ENCODE results near the gene ASIC4.

ASIC4 gene

DNA sequence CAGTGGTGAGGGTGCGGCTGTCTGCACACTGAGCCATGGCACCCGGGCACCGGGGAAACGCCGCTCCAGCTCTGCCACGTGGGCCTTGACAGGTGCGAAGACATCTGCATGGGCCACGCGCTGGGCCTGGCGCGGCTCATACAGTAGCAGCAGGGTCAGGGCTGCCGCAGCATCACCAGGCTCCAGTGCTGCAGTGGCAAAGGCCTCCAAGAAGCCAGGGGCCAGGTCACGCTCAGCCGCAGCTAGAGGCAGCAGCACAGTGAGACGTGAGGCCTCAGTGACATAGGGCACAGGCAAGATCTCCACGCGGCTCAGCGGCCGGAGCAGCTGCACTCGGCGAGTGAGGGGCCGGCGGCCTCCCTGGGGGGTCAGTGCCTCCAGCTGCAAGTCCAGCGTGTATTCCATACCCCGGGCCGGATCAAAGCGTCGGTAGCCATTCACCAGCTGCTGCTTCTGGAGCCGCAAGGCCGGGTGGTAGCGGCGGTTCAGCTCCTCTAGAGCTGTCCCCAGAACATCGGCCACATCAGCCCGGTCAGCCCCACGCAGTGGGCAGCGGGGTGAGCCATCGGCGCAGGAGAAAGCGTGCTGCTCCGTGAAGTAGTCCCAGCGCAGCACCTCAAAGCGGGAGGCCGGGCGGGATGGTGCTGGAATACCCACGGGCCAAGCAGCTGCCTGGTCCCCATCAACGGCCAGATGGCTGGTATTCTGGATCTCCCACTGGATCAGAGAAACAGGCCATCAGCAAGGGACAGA is 25.8 kb downstream of the ASIC4 start:
- DNase-seq (ENCODE audit: extremely low read depth, low read depth) = no peak
- H3K4me3 ChIP-seq (replicated peaks; ENCODE audit: low read depth, low read length) = no peak overlapping the region
- TF ChIP-seq, protein P1, sequence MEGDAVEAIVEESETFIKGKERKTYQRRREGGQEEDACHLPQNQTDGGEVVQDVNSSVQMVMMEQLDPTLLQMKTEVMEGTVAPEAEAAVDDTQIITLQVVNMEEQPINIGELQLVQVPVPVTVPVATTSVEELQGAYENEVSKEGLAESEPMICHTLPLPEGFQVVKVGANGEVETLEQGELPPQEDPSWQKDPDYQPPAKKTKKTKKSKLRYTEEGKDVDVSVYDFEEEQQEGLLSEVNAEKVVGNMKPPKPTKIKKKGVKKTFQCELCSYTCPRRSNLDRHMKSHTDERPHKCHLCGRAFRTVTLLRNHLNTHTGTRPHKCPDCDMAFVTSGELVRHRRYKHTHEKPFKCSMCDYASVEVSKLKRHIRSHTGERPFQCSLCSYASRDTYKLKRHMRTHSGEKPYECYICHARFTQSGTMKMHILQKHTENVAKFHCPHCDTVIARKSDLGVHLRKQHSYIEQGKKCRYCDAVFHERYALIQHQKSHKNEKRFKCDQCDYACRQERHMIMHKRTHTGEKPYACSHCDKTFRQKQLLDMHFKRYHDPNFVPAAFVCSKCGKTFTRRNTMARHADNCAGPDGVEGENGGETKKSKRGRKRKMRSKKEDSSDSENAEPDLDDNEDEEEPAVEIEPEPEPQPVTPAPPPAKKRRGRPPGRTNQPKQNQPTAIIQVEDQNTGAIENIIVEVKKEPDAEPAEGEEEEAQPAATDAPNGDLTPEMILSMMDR (IDR thresholded peaks at IDR 0.05; ENCODE audit: low read depth, low read length, missing control alignments) = no peak

- TF ChIP-seq, protein P1 (IDR thresholded peaks at IDR 0.05; ENCODE audit: low read depth, low read length, missing control alignments) = no peak
- H3K4me3 ChIP-seq (replicated peaks; ENCODE audit: low read depth, low read length) = no peak overlapping the region
- DNase-seq (ENCODE audit: extremely low read depth, low read depth) = no peak
Observed at GRCh38 chr2:219540784-219541504, 26.7 kb downstream of the ASIC4 start.

DNA sequence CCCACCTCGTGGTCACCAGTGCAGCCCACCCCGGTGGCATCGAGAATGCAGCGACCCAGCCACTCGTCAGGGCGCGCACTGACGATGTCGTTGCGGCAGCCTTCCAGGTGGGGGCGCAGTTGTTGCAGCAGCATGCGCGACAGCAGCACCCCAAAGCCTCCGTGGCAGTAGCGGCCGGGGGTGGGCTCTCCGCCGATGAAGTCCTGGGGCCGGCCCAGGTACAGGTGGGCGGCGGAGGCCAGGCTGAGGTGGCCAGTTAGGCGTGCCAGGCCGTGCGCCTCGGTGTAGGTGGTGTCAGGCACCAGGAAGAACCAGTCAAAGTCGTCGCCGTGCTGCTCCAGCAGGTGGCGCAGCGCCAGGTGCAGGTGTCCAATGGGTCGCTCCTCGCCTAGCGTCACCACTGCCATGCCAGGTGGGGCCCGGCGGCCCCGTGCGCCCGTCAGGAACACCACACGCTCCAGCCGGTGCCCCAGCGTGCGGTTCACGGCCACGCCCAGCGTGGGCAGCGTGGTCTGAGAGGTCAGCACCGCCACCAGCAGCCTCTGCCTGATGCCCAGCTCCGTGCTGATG is 27.4 kb downstream of the ASIC4 start:
- TF ChIP-seq, protein P1 (IDR thresholded peaks at IDR 0.05; ENCODE audit: low read depth, low read length, missing control alignments) = peak; percentile 80
- peak overlapping the region; percentile 73; the same call in 1 of the 2 replicates for H3K4me3 ChIP-seq (replicated peaks; ENCODE audit: low read depth, low read length)
- no peak for DNase-seq (ENCODE audit: extremely low read depth, low read depth)

GRCh38 chr2:219542931-219543595 is 28.8 kb downstream of the ASIC4 start:
- TF ChIP-seq, protein P1 (IDR thresholded peaks at IDR 0.05; ENCODE audit: low read depth, low read length, missing control alignments) = no peak
- no peak for DNase-seq (ENCODE audit: extremely low read depth, low read depth)
- H3K4me3 ChIP-seq (replicated peaks; ENCODE audit: low read depth, low read length) = peak overlapping the region; percentile 73

DNA sequence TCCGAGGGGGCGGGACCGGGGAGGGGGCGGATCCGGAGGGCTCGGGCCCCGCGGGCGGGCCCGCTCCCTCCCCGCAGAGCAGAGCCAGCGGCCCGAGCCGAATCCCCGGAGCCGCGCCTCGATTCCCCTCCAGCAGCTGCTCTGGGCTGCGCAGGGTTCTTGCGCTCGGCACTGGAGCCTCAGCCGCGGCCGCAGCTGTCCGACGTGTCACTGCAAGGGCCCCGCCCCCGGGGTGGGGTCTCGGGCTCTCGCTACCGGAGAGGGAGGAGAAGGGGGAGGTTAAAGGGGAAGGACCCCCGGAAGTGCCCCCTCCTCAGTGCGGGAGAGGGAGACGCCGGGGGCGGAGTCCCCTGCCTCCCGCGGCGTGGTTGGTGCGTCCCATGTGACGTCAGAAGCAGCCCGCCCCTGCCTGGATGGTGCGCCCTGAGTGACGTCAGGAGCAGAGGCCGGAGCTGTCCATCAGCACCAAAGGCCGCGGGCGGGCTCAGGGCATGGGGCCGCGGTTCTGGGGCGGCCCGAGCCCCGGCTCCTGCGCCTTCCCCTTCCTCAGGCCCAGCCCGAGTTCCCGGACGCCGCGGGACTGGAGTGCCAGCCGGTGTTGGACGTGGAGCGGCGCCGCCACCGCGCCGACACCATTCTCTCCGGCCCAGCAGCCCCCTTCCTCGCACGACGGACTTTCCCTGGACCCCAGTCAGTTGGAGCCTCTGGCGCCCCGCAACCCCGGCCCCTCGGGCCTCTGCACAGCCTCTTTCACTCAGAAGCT is 29.5 kb downstream of the ASIC4 start, which contains the start of the genes CHPF and TMEM198:
CHPF (minus strand) TSS at position 214 of the 763 bp plus-strand sequence. CDS start 271 bp downstream, outside the sequence.
TMEM198 (plus strand) TSS at position 433 of the 763 bp plus-strand sequence. CDS start 700 bp downstream, outside the sequence.
- DNase-seq (ENCODE audit: extremely low read depth, low read depth) = peak; percentile 89
- H3K4me3 ChIP-seq (replicated peaks; ENCODE audit: low read depth, low read length) = peak within 1 kb of the TSS; percentile 73
- TF ChIP-seq, protein P1 (IDR thresholded peaks at IDR 0.05; ENCODE audit: low read depth, low read length, missing control alignments) = no peak

GRCh38 chr2:219544567-219544966 is 30.3 kb downstream of the ASIC4 start:
- peak overlapping the region; percentile 73; the same call in 1 of the 2 replicates for H3K4me3 ChIP-seq (replicated peaks; ENCODE audit: low read depth, low read length)
- TF ChIP-seq, protein P1 (IDR thresholded peaks at IDR 0.05; ENCODE audit: low read depth, low read length, missing control alignments) = no peak
- no peak for DNase-seq (ENCODE audit: extremely low read depth, low read depth)

Measured in HFF-Myc (cell line).